ENCODE data around the gene CSPG4.
"Not testable (repeated sequence)": the region's sequence is repeated elsewhere in the genome, so short reads cannot be mapped to it uniquely, and the experiment has no call there.

DNA sequence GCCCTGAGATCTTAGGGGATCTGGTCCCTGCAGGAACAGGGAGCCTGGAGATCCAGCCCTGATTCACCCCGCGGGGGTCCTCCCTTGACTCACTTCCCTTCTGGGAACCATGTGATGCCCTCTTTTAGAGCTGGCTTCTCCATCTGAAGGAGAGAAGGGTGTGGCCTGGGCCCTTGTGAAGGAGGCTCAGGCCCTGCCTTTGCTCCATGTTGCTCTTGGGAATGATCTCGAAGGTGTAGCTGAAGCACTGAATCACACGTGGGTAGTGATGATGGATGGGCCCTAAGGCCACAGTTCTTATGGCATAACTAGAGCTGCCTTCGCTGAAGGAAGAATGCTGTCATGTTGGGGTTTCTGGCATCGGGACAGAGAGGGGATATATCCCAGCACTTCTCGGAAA is 1.2 kb downstream of the CSPG4 start:
- TF ChIP-seq ZZZ3 (CRISPR knock-in tag; IDR thresholded peaks at IDR 0.05; ENCODE audit: borderline replicate concordance); MAFK (conservative IDR thresholded peaks at IDR 0.05 in 1 of 2, IDR thresholded peaks at IDR 0.05 in 1 of 2; ENCODE audit: low read length in 2 of 2); ZNF883 (CRISPR knock-in tag; IDR thresholded peaks at IDR 0.05; ENCODE audit: not compliant biosample characterization); NFAT5 (CRISPR knock-in tag; IDR thresholded peaks at IDR 0.05); TCF12 (IDR thresholded peaks at IDR 0.05); TCF12 (CRISPR knock-in tag; IDR thresholded peaks at IDR 0.05); POLR2A (IDR thresholded peaks at IDR 0.05; ENCODE audit: insufficient read depth in 1 of 2, low read depth in 2 of 2, low read length in 2 of 2); ZNF33A (CRISPR knock-in tag; IDR thresholded peaks at IDR 0.05; ENCODE audit: borderline replicate concordance); IRF2 (CRISPR knock-in tag; IDR thresholded peaks at IDR 0.05); POLR2AphosphoS5 (IDR thresholded peaks at IDR 0.05; ENCODE audit: low read depth, low read length); ZNF446 (CRISPR knock-in tag; IDR thresholded peaks at IDR 0.05); PRPF4 (IDR thresholded peaks at IDR 0.05; ENCODE audit: low read depth, low read length, poor library complexity, severe bottlenecking); ZNF766 (CRISPR knock-in tag; IDR thresholded peaks at IDR 0.05; ENCODE audit: borderline replicate concordance): not testable (repeated sequence)
- TF ChIP-seq, protein P1, sequence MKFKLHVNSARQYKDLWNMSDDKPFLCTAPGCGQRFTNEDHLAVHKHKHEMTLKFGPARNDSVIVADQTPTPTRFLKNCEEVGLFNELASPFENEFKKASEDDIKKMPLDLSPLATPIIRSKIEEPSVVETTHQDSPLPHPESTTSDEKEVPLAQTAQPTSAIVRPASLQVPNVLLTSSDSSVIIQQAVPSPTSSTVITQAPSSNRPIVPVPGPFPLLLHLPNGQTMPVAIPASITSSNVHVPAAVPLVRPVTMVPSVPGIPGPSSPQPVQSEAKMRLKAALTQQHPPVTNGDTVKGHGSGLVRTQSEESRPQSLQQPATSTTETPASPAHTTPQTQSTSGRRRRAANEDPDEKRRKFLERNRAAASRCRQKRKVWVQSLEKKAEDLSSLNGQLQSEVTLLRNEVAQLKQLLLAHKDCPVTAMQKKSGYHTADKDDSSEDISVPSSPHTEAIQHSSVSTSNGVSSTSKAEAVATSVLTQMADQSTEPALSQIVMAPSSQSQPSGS (CRISPR knock-in tag; IDR thresholded peaks at IDR 0.05): not testable (repeated sequence)

Measured in HepG2 (cell line).